GM18868 (cell line): ENCODE data around the gene PHACTR3.

Experiments
- ATAC-seq: cut with Tn5 transposase; IDR thresholded peaks from one replicate; pipeline ENCODE4 v1.9.1; 2021; ENCODE audit warnings: mild to moderate bottlenecking, moderate library complexity; ENCODE audit not compliant: unreplicated experiment

The PHACTR3 gene

GRCh38 chr20:59895908-59896307 is 291.6 kb downstream of the PHACTR3 start:
- no peak for ATAC-seq
